GM18499 (cell line): Measurements from ENCODE around the gene SRSF10.

Experiments
- ATAC-seq: cut with Tn5 transposase; IDR thresholded peaks from one replicate; pipeline ENCODE4 v1.9.1; 2021; ENCODE audit warnings: moderate number of reproducible peaks; ENCODE audit not compliant: insufficient read depth, unreplicated experiment

SRSF10 gene

DNA sequence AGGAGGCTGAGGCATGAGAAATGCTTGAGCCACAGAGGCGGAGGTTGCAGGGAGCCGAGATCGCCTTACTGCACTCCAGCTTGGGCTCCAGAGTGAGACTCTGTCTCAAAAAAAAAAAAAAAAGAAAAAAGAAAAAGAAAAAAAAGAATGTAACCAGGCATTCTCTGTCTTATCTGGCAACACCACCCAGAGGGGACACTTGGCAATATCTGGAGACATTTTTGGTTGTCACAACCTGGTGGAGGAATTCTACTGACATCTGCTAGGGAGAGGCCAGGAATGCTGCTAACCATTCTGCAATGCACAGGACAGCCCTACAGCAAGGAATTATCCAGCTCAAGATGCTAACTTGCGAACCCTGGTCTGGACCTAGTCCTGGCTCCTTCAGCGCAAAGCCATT is 64.7 kb downstream of the SRSF10 start:
- ATAC-seq, result no peak

DNA sequence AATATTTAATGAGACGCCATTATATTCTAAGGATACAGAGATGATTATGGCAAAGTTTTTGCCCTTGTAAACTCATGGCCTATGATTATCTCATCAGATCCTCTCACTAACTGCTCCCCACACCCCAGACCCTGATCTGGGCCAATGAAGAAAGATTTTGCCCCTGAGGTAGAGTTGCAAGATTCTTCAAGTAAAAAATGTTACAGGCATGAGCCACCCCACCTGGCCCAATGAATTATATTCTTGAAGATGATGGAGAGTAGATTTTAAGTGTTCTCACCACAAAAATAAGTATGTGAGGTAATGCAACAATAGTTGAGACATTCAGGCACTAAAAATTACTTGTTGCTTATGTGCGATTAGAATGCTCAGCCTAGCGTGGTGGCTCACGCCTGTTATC is 65.2 kb downstream of the SRSF10 start:
- no peak for ATAC-seq
